Stomach smooth muscle (tissue), 2 donors: ENCODE results near the gene DCAF8L1.
"Not testable (repeated sequence)": the region's sequence is repeated elsewhere in the genome, so short reads cannot be mapped to it uniquely, and the experiment has no call there.

Experiments
- H3K27ac ChIP-seq: one replicate; pipeline ENCODE4 v1.7.0; 2013; ENCODE audit warnings: mild to moderate bottlenecking, low read length, inconsistent platforms
- H3K27me3 ChIP-seq, 2 donors: one replicate each; pipeline ENCODE4 v1.7.0; 2013; ENCODE audit warnings: low read length in 2 of 2; ENCODE audit not compliant: insufficient read depth in 2 of 2, control insufficient read depth in 1 of 2
- H3K36me3 ChIP-seq, 2 donors: one replicate each; pipeline ENCODE4 v1.7.0; 2013; ENCODE audit warnings: low read length in 2 of 2; ENCODE audit not compliant: control insufficient read depth in 2 of 2, insufficient read depth in 2 of 2
- H3K4me1 ChIP-seq: one replicate; pipeline ENCODE4 v1.7.0; 2013; ENCODE audit warnings: low read length; ENCODE audit not compliant: control insufficient read depth, insufficient read depth
- H3K4me3 ChIP-seq, 2 donors: one replicate each; pipeline ENCODE4 v1.7.0; 2013; ENCODE audit warnings: low read length in 2 of 2
- H3K9ac ChIP-seq, 2 donors: one replicate each; pipeline ENCODE4 v1.7.0; 2013; ENCODE audit warnings: low read length in 2 of 2, mild to moderate bottlenecking in 1 of 2
- H3K9me3 ChIP-seq, 2 donors: one replicate each; pipeline ENCODE4 v1.7.0; 2013; ENCODE audit warnings: low read length in 2 of 2; ENCODE audit not compliant: control insufficient read depth in 2 of 2
- donor health status: healthy.
- donor health status: Pancreatic carcinoma.

Gene DCAF8L1

DNA sequence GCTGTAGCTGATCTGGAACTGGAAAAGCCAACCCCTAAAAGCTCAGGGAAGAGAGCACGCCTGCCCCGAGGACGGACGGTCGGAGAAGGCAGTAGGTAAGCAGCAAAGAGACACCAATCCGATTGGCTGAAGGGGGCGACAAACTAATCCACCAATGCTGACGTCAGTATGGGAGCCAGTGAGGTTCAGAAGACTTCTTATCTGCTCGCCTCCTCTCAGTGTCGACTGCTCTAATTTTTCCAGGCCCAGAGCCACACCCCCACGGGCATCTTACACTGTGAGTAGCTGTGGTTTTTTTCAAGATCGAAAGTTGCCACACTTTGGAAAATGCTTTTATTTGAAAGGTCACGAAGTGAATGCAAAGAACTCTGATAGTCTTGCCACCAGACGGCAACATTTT is at the start of gene DCAF8L1:
Gene DCAF8L1, minus strand, starts transcription at position 101 of the 400 bp plus-strand sequence. CDS start 115 bp downstream, outside the sequence.
- Histone ChIP-seq H3K36me3 (no peaks in the 10 kb centered on the region), H3K4me3 (no peak within 1 kb of the TSS), H3K9me3 (no peaks in the 10 kb centered on the region), H3K27ac (no peak within 1 kb of the TSS), H3K27me3 (no peaks in the 10 kb centered on the region), H3K9ac (no peak within 1 kb of the TSS), H3K4me1 (no peaks in the 10 kb centered on the region)

DNA sequence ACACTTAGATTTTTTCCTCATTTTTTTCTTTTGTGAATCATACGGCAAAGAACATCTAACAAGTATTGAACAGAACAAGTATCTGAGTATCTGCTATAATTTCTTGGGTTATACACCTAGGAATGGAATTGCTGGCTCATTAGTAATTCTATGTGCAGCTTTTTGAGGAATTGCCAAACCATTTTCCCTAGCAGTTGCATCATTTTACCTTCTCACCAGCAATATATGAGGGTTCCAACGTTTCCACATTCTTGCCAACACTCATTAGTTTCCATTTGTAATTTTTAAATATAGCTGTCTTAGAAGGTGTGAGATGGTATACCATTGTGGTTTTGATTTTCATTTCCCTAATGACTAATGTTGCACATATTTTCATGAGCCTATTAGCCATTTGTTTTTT is 41.1 kb upstream of the DCAF8L1 start:
- Histone ChIP-seq H3K4me1 (no peaks in the 10 kb centered on the region), H3K27me3 (no peaks in the 10 kb centered on the region), H3K4me3 (no peak overlapping the region), H3K9ac (no peak overlapping the region), H3K27ac (no peak overlapping the region), H3K9me3 (no peaks in the 10 kb centered on the region), H3K36me3 (no peaks in the 10 kb centered on the region)

DNA sequence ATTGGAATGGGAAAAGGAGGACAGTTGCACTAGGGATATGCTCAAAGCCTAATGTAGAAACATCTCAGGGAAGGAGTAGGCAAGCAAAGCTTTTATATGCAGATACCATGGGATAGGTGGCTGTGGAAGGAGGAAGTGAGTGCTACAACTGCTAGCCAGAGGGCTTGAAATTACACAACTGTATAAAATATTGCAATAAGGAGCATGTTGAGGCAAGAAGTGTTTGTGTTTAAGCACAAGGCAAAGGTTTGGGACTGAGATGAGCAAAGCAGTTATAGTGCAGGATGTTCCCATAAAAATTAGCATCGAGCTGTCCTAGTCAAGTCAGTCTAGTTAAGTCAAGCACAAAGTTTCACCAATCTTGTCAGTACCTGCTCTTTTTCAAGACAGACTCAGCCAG is 35.6 kb upstream of the DCAF8L1 start:
- Histone ChIP-seq H3K9me3 (no peaks in the 10 kb centered on the region), H3K36me3 (no peaks in the 10 kb centered on the region), H3K27me3 (peaks cover 0 to 4% of the 10 kb centered on the region in 2 donors), H3K4me3 (no peak overlapping the region), H3K4me1 (no peaks in the 10 kb centered on the region), H3K27ac (no peak overlapping the region), H3K9ac (no peak overlapping the region)

DNA sequence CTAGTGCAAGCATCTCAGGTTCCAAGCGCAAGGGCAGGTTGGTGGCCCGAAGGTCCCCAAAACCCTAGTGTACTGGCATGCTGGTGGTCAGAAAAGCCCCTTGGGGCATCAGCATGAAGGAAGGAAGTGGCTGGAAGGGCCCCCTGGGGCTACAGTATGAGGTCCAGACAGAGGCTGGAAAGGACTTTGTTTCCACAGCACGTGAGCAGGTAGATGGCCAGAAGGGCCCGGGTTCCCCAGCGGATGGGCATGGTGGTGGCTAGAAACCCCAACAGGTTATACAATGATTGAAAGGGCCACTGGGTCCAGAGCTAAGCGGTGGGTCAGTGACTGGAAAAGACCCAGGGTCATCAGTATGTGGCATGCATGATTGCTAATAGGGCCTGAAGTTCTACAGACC is 34.7 kb upstream of the DCAF8L1 start:
- Histone ChIP-seq H3K9ac (no peak overlapping the region), H3K4me3 (no peak overlapping the region), H3K4me1 (no peaks in the 10 kb centered on the region), H3K9me3 (no peaks in the 10 kb centered on the region), H3K36me3 (no peaks in the 10 kb centered on the region), H3K27me3 (peaks cover 0 to 7% of the 10 kb centered on the region in 2 donors), H3K27ac (no peak overlapping the region)

DNA sequence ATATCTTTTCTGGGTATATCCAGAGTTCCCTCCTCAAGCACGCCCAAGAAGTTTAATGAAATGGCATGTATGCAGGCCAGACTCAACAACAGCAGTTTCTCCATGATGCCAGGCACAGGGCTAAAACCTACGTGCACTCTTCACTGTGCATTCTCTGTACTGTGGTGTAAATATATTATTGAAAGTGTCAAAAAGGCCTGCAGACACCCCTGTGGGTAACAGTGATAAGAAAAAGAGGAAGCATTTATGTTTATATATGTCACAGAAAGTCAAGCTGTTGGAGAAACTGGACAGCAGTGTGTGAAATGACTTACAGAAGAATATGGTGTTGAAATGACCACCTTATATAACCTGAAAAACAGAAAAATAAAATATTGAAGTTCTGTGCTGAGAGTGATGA is 29.6 kb upstream of the DCAF8L1 start:
- Histone ChIP-seq H3K4me1 (no peaks in the 10 kb centered on the region), H3K27ac (no peak overlapping the region), H3K4me3 (no peak overlapping the region)

DNA sequence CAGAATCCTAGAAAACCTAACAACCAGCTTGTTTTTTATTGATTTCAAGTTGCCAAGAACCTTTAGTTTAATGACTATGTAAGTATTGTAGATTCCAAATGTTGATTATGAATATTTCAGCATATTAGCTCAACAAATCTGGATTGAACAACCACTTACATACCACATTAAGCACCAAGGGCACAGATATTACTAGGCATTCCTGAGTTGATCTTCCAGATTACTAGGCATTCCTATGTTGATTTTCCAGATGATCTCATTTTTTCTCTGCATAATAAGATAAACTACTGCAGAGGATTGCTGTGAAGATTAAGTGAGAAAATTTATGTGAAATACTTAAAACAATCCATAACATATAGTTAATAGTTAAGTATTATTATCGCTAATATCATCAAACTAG is 17.4 kb upstream of the DCAF8L1 start:
- Histone ChIP-seq H3K4me3 (no peak overlapping the region), H3K9ac (no peak overlapping the region), H3K27ac (no peak overlapping the region), H3K27me3 (no peaks in the 10 kb centered on the region), H3K36me3 (no peaks in the 10 kb centered on the region), H3K9me3 (no peaks in the 10 kb centered on the region), H3K4me1 (no peaks in the 10 kb centered on the region)

More for the DNA sequence above, 29.6 kb upstream of the DCAF8L1 start:
- no peaks in the 10 kb centered on the region for H3K36me3 ChIP-seq
- H3K9ac ChIP-seq: no peak overlapping the region
- H3K27me3 ChIP-seq: peaks cover 0 to 3% of the 10 kb centered on the region in 2 donors
- no peaks in the 10 kb centered on the region for H3K9me3 ChIP-seq

DNA sequence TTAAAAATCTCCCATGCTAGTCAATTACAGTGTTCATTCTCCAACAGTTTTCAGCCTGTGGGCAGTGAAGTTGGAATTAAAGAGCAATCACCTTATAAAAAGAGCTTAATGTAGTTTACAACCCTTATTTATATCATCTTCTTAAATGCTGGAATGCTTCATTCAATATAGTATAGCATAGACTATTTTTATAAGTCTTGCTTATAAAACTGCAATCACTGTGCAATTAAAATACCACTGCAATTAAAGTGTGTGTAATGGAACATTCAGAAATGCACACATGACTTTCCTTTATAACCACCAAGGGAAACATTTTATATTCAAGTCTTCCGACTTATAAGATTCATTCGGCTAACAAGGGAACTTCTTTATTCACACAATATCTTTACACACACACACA is 16.4 kb upstream of the DCAF8L1 start:
- Histone ChIP-seq H3K4me3 (no peak overlapping the region), H3K27me3 (no peaks in the 10 kb centered on the region), H3K9ac (no peak overlapping the region), H3K9me3 (no peaks in the 10 kb centered on the region), H3K4me1 (no peaks in the 10 kb centered on the region), H3K27ac (no peak overlapping the region), H3K36me3 (no peaks in the 10 kb centered on the region)

DNA sequence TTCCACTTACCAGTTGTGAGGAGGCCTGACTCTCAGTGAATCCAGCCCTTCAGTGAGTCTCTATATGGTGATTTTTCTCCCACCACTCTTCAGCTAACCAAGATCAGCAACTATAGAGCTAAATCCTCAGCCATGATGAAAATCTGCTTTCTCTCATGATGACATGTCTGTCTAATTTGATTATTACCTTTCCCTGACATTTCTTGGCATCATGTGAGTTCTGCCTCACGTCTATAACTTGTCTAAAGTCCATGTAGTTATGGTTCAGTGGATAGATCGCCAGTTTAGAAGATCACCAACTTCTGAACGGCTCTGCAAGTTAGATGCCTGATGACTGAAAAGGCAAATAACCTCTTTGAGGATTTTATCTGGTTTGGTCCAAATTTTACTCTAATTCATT is 14.9 kb upstream of the DCAF8L1 start:
- no peaks in the 10 kb centered on the region for H3K36me3 ChIP-seq
- H3K9ac ChIP-seq: no peak overlapping the region
- H3K4me1 ChIP-seq: no peaks in the 10 kb centered on the region
- H3K9me3 ChIP-seq: no peaks in the 10 kb centered on the region
- H3K27me3 ChIP-seq: no peaks in the 10 kb centered on the region
- H3K4me3 ChIP-seq: no peak overlapping the region
- H3K27ac ChIP-seq: no peak overlapping the region

DNA sequence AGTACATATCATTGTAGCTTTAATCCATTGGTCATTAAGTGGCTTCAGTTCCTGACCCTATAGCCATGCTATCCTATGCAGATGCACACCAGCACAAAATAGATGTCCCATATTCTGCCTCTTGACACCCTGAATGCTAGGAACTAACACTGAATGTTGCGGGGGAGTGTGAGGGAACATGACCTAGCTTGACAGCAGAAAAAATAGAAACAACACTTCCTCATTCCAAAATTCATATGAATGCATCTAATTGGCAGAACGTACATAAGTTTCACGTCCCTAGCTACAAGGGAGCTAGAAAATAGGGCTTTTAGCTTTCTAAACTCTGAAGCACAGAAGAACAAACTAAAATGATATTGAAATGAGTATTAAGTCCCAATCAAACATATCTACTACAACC is 14.4 kb upstream of the DCAF8L1 start:
- no peaks in the 10 kb centered on the region for H3K4me1 ChIP-seq
- H3K4me3 ChIP-seq: no peak overlapping the region
- H3K27me3 ChIP-seq: no peaks in the 10 kb centered on the region
- no peaks in the 10 kb centered on the region for H3K36me3 ChIP-seq
- no peaks in the 10 kb centered on the region for H3K9me3 ChIP-seq
- H3K27ac ChIP-seq: no peak overlapping the region
- no peak overlapping the region for H3K9ac ChIP-seq

DNA sequence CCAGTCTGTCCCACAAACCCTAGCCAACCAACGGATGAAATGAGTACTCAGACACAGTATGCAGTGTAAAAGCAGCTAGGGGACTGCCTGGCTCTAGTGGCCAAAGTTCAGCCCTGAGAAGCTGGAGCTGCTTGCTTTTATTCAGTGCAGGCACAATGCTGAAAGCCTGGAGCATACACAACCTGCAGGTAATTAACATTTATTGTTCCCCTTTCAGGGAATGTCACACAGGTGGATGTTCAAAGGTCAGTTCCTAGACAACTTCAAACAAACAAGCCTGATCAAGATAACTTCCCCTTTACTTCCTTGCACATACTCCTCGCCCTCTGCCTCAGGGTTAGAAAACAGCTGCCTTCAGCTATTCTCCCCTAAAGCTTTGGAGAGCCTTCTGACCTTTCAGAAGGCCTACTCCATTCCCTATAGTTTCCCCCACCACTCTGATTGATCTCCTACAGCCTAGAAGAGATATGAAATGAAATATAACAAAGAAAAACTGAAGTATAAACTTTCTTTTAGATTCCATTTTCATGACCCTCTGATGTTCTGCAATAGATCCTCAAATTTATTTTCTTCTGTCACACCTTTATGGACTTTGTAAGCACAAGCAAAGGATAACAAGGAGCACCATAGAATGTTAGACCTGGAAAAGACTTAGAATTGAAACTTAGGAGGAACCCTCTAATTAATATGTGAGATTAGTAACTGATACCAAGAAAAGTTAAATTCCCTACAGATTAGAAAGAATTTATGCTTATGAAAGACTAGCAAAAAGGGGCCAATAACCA is 6.8 kb upstream of the DCAF8L1 start:
- Histone ChIP-seq H3K27ac (no peak overlapping the region), H3K36me3 (no peaks in the 10 kb centered on the region), H3K27me3 (no peaks in the 10 kb centered on the region), H3K4me3 (no peak overlapping the region), H3K9ac (no peak overlapping the region), H3K4me1 (no peaks in the 10 kb centered on the region), H3K9me3 (no peaks in the 10 kb centered on the region)

DNA sequence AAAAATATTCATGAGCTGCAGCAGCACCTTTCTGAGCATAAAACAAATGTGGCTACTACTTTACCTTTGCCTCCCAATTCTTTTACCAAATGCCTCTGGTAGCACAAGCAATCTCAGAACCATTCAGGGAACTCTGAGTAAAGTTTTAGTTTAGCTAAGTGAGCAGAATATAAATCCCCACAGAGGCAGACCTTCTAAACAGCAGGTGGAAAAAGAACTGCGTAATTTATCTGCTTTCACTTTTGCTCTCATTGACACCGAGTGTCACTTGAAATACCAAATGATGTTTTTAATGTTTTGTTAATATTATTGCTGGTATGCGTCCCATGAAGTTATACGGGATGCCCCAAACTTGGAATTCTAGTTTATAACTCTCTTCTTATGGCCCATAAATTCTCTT is 4.3 kb downstream of the DCAF8L1 start:
- not testable (repeated sequence) for H3K27me3 ChIP-seq, H3K9me3 ChIP-seq, H3K27ac ChIP-seq, H3K36me3 ChIP-seq, H3K4me1 ChIP-seq, H3K4me3 ChIP-seq, H3K9ac ChIP-seq
